ENCODE results near the gene POLD4. TPM values are rescaled to one million over a fixed set of nuclear protein-coding genes. Genes with fewer than 3 reads are reported as not detected.

POLD4 gene
- total and polyA plus RNA-seq, 2 of the 13 experiments (the other 11 are each of a cell fraction or from before 2014, with no cell fraction given) = 10.5 to 27.4 TPM

DNA sequence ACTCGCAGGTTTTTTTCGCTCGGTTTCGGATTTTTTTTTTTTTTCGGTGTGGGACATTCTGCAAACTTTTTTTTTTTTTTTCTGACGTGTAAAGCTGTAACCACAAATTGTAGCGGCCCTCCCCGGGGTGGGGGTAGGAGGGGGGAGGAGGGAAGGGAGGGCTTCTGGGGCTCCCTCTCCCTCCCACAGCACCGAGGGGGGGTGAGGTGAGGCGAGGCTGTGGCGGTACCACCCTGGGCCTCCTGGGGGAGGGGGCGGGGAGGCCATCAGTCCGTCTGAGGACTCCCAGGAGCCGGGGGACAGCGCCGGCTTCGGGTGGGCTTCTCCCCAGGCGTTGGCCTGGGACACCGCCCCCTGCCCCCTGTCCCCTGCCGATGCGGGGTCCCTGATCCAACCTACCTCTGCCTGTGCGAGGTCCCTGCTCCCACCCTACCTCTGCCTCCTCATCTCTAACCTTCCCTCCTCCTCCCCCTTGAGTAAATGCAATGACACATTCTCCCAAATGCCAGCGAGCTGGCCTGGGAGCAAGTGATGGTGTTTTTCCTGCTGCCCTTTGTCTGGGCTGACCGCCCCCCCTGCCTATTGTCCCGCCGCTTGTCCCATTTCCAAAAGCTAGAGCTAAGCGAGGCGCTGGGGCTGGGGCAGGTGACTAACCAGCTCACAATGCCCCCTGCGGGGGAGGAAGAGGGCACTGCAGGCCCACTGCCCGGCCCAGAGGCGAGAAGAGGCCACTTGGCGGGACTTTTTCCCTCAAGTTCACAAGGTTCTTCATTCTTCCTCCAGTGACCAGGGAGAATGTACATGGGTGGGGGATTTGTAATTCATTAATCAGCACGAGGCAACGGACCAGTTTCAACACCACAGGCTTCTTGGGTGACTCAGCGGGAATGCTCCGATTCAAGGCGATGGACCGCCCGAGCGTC, 20.6 kb upstream of the POLD4 start (continued):
- TF ChIP-seq, protein P1, sequence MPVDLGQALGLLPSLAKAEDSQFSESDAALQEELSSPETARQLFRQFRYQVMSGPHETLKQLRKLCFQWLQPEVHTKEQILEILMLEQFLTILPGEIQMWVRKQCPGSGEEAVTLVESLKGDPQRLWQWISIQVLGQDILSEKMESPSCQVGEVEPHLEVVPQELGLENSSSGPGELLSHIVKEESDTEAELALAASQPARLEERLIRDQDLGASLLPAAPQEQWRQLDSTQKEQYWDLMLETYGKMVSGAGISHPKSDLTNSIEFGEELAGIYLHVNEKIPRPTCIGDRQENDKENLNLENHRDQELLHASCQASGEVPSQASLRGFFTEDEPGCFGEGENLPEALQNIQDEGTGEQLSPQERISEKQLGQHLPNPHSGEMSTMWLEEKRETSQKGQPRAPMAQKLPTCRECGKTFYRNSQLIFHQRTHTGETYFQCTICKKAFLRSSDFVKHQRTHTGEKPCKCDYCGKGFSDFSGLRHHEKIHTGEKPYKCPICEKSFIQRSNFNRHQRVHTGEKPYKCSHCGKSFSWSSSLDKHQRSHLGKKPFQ (CRISPR knock-in tag; IDR thresholded peaks at IDR 0.05; ENCODE audit: insufficient replicate concordance) = no peak
- TF ChIP-seq, protein P2, sequence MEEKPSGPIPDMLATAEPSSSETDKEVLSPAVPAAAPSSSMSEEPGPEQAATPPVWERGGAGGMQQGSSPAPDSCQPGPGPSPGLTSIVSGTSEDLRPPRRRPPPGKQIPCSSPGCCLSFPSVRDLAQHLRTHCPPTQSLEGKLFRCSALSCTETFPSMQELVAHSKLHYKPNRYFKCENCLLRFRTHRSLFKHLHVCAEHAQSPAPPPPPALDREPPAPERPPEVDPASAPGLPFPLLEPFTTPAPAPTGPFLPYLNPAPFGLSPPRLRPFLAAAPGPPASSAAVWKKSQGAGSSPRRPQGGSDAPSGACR (CRISPR knock-in tag; IDR thresholded peaks at IDR 0.05) = no peak
- TF ChIP-seq NR1H2 (CRISPR knock-in tag; IDR thresholded peaks at IDR 0.05; ENCODE audit: borderline replicate concordance, low read depth) (no peak), ZFP90 (CRISPR knock-in tag; IDR thresholded peaks at IDR 0.05; ENCODE audit: borderline replicate concordance) (no peak), ZNF564 (CRISPR knock-in tag; IDR thresholded peaks at IDR 0.05) (no peak), TCF12 (IDR thresholded peaks at IDR 0.05) (no peak), TCF12 (CRISPR knock-in tag; IDR thresholded peaks at IDR 0.05) (no peak), RNF2 (conservative IDR thresholded peaks at IDR 0.05; ENCODE audit: low read depth) (no peak), U2AF2 (IDR thresholded peaks at IDR 0.05; ENCODE audit: low read depth, low read length) (no peak), SRSF9 (IDR thresholded peaks at IDR 0.05; ENCODE audit: borderline replicate concordance, insufficient read depth, low read depth, low read length, poor library complexity, severe bottlenecking) (no peak), NPAS2 (CRISPR knock-in tag; IDR thresholded peaks at IDR 0.05; ENCODE audit: borderline replicate concordance) (no peak), RXRA (CRISPR knock-in tag; IDR thresholded peaks at IDR 0.05) (no peak; the same call in 1 of the 2 replicates)
- TF ChIP-seq, protein P3, sequence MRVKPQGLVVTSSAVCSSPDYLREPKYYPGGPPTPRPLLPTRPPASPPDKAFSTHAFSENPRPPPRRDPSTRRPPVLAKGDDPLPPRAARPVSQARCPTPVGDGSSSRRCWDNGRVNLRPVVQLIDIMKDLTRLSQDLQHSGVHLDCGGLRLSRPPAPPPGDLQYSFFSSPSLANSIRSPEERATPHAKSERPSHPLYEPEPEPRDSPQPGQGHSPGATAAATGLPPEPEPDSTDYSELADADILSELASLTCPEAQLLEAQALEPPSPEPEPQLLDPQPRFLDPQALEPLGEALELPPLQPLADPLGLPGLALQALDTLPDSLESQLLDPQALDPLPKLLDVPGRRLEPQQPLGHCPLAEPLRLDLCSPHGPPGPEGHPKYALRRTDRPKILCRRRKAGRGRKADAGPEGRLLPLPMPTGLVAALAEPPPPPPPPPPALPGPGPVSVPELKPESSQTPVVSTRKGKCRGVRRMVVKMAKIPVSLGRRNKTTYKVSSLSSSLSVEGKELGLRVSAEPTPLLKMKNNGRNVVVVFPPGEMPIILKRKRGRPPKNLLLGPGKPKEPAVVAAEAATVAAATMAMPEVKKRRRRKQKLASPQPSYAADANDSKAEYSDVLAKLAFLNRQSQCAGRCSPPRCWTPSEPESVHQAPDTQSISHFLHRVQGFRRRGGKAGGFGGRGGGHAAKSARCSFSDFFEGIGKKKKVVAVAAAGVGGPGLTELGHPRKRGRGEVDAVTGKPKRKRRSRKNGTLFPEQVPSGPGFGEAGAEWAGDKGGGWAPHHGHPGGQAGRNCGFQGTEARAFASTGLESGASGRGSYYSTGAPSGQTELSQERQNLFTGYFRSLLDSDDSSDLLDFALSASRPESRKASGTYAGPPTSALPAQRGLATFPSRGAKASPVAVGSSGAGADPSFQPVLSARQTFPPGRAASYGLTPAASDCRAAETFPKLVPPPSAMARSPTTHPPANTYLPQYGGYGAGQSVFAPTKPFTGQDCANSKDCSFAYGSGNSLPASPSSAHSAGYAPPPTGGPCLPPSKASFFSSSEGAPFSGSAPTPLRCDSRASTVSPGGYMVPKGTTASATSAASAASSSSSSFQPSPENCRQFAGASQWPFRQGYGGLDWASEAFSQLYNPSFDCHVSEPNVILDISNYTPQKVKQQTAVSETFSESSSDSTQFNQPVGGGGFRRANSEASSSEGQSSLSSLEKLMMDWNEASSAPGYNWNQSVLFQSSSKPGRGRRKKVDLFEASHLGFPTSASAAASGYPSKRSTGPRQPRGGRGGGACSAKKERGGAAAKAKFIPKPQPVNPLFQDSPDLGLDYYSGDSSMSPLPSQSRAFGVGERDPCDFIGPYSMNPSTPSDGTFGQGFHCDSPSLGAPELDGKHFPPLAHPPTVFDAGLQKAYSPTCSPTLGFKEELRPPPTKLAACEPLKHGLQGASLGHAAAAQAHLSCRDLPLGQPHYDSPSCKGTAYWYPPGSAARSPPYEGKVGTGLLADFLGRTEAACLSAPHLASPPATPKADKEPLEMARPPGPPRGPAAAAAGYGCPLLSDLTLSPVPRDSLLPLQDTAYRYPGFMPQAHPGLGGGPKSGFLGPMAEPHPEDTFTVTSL (CRISPR knock-in tag; IDR thresholded peaks at IDR 0.05; ENCODE audit: borderline replicate concordance) = no peak
- TF ChIP-seq, protein P4, sequence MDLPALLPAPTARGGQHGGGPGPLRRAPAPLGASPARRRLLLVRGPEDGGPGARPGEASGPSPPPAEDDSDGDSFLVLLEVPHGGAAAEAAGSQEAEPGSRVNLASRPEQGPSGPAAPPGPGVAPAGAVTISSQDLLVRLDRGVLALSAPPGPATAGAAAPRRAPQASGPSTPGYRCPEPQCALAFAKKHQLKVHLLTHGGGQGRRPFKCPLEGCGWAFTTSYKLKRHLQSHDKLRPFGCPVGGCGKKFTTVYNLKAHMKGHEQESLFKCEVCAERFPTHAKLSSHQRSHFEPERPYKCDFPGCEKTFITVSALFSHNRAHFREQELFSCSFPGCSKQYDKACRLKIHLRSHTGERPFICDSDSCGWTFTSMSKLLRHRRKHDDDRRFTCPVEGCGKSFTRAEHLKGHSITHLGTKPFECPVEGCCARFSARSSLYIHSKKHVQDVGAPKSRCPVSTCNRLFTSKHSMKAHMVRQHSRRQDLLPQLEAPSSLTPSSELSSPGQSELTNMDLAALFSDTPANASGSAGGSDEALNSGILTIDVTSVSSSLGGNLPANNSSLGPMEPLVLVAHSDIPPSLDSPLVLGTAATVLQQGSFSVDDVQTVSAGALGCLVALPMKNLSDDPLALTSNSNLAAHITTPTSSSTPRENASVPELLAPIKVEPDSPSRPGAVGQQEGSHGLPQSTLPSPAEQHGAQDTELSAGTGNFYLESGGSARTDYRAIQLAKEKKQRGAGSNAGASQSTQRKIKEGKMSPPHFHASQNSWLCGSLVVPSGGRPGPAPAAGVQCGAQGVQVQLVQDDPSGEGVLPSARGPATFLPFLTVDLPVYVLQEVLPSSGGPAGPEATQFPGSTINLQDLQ (CRISPR knock-in tag; IDR thresholded peaks at IDR 0.05) = no peak
- TF ChIP-seq, protein P5, sequence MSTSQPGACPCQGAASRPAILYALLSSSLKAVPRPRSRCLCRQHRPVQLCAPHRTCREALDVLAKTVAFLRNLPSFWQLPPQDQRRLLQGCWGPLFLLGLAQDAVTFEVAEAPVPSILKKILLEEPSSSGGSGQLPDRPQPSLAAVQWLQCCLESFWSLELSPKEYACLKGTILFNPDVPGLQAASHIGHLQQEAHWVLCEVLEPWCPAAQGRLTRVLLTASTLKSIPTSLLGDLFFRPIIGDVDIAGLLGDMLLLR (CRISPR knock-in tag; IDR thresholded peaks at IDR 0.05) = no peak
